Adipose tissue (tissue), 3 donors: ENCODE results near the gene NELL1. TPM values are rescaled to one million over a fixed set of nuclear protein-coding genes. Genes with fewer than 3 reads are reported as not detected.

Source experiments
- H3K27ac ChIP-seq: one replicate; pipeline ENCODE4 v1.5.1; 2013; ENCODE audit warnings: low read depth, low read length
- WGBS, 3 donors: extraction: QIAGEN DNeasy Blood & Tissue Kit; methylation state at CpG; one replicate each; pipeline ENCODE4 v1.1.7; 2013; 5-methylcytosine and 5-hydroxymethylcytosine counted together
- polyA plus RNA-seq, 3 donors: library from polyadenylated mRNA; stranded (reverse); fragments of 200-250 nt; gene quantifications; one replicate each; pipeline ENCODE4 v1.2.3, GENCODE V29; 2013
- donor health status: healthy with polysubstance abuse.
- donor health status: Bipolar disorder and iron deficiency.
- donor health status: healthy.

NELL1 gene
- polyA plus RNA-seq, 3 donors: 0.03 TPM; not detected in 1

DNA sequence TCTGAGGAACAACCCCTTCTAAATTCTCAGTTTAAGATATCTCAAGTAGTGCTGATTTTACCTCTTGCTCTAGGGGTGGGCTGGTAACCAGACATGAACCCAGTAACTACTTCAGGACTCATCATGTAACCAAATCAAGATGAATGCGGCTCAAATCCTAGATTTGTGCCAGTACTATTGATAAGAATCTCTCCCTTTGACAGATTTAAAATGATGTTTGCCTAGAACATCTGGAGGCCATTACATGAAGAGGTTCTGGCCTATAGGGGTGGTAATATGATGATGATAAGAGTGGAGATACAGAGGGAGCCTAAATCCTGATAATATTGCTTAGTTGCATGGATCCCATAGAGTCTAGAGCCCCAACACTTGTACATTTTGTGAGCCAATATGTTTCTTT is 850.9 kb downstream of the NELL1 start:
- WGBS, 3 donors: 81 to 85% (median 81%) methylated on average over 1 of the region's 1 CpG
- no peak overlapping the region for H3K27ac ChIP-seq

DNA sequence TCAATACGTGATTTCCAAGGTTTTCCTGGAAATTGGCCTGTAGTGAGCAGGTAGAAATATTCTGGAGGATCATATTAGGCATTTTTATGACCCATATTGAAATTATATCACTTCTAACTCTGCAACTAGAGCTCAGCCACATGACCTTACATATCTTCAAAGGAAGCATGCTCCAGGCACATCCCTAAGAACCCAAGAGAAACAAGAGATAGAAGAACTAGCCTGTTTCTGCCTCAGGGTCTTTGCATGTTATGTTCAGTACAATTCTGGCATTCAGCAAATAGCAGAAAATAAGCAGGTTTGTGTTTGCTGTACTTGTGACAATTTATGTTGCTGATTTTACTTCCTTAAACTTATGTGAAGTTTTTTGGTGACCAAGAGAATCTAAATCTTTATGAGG is 859.8 kb downstream of the NELL1 start:
- 33 to 68% (median 42%) methylated on average over 1 of the region's 1 CpG for WGBS, 3 donors
- H3K27ac ChIP-seq: no peak overlapping the region

DNA sequence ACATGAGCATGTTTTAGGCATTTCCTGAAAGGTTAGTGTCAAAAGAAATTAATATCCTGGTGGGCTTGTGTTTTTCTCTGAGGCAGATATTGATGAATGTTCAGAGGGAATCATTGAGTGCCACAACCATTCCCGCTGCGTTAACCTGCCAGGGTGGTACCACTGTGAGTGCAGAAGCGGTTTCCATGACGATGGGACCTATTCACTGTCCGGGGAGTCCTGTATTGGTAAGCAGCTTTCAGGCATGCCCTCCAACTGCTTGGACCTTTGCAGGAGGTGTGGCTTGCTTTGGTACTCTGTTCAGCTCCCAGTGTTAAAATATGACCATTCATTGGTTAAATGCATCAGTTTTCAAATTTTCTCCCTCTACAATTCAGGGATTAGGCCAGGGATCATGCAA is 864.9 kb downstream of the NELL1 start:
- 66 to 80% (median 77%) methylated on average over 5 of the region's 5 CpGs for WGBS, 3 donors

DNA sequence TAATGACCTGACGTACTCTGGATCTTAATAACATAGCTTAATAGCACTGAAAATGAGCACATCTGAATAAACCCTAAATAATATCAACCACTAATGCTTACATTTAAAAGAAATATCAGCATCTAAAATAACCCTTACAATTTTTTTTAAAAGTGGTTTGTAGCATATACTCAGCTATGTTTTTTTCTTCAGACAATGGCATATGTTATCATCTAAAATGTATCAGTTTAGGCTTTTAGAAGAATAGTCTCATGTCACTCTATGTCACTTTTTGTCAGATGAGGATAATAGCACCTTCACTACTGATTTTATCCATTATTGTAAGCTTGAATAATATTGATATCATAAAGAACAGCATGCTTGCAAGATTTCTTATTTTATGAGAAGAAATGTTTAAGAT is 868.6 kb downstream of the NELL1 start:
- WGBS, 3 donors: 63 to 80% (median 71%) methylated on average over 1 of the region's 1 CpG
- no peak overlapping the region for H3K27ac ChIP-seq

More for the DNA sequence above, 864.9 kb downstream of the NELL1 start:
- no peak overlapping the region for H3K27ac ChIP-seq

DNA sequence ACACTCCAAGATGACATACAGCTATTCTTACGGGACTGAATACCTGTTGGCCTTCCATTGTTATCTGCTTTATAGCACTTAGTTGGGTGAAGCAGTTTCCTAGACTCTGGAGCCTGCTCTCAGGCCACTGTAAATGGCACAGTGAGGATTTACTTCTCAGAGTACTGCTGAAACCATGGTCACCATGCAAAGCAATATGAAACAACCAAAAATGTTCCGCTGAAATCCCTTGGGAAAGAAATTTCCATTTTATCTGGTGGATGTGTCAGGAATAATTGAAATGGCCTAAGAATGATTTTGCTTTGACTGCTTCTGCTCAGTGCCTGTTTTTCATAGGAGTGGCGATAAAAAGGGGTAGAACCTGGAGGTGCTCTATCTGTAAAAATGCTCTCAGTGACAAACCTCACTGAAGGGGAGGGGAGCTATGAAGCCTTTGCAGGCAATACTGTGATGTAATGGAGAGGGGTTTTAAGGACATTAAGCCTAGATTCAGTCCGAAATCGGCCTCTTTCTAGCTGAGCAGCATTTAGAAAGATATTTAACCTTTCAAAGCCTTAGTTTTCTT is 871.9 kb downstream of the NELL1 start:
- 70 to 85% (median 83%) methylated on average over 5 of the region's 5 CpGs for WGBS, 3 donors
- no peak overlapping the region for H3K27ac ChIP-seq

DNA sequence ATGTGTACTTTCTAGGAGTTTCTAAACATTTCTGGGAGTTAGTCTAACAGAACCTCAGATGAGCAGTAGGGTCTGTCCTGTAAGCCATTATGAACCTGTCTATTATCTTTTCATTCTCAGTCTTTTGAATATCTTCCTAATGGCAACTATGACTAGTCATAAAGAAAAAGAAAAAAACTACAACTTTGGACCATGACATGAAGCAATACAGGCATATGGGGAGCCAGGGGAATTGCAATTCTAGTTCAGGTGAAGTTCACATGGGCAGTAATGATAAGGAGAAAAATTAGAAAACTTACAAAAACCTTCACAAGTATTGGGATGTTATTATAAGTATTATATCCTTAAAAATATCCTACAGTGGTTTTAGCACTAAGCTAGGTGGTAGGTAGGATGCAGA is 874.5 kb downstream of the NELL1 start:
- H3K27ac ChIP-seq: no peak overlapping the region

DNA sequence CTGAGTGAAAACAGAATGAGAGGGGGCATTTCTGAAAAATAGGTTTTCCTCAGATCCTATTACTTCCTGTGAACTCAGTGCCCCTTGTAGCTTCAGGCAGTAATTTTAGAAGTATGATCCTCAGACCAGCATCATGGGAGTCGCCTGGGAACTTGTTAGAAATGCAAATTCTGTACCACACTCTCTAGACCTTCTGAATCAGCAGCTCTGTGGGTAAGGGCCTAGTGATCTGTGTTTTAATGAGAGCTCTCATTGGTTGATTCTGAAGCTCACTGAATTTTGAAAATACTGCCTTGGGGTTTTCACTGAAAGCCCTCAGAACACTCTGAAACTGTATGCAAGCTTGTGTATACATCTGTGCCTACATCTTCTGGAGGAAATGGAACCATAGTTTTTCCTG is 876.3 kb downstream of the NELL1 start:
- WGBS, 3 donors: 51 to 71% (median 58%) methylated on average over 1 of the region's 1 CpG
- no peak overlapping the region for H3K27ac ChIP-seq

DNA sequence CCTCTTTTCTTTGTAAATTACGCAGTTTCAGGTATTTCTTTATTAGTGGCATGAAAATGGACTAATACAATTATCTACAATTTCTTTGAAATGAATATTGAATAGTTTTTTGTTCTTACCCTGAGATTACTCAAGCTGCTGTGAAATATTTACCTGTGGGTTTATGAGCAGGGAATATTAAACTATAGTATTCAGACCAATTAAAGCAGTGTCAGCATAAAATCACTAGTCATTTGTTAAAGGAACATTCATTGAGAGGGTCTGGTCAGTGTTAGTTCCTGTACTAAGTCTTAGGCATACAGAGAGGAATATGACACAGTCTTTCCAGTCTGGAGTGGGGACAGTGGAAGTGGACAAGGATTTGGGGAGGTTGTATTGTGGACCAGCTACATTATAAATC is 877.3 kb downstream of the NELL1 start:
- 42 to 56% (median 47%) methylated on average over 1 of the region's 1 CpG for WGBS, 3 donors
- no peak overlapping the region for H3K27ac ChIP-seq

DNA sequence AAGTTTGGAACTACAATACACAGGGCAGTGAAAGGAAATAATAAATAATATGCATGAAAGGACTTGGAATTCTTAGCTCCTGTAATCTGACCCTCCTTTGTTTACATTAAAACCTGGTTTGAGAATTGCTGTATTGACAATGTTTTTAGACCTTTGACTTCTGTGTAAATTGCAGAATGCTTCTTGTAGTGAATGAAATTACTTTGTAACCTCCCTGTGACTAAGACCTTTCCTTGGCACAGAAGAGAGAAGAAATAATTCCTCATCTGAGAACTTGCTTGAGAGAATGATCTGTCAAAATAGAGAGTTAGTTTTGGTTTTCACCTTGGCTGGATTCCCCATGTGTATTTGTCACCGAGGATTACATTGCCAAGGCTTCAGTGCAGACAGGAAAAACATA is 883.5 kb downstream of the NELL1 start:
- no peak overlapping the region for H3K27ac ChIP-seq
- WGBS, 3 donors: 0 to 13% (median 0%) methylated on average over 1 of the region's 1 CpG

DNA sequence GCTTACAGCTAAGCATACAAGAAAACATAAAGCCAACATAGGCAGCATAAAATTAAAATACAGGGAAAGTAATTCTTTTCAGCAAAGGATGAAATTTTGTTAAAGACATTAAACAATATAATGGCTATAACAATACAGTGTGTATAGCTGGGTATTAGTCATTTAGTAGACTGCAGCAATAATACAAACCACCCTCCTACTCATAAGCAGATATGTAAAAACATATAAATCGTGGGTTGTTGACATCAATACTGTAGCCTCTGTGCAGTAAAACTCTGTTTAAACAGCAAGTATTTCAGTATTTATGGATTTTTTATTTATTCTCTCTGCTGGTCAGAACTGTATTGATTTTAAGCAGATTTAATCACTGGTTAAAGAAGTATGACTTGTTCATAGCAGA is 884.4 kb downstream of the NELL1 start:
- 27 to 69% (median 50%) methylated on average over 1 of the region's 1 CpG for WGBS, 3 donors
- H3K27ac ChIP-seq: no peak overlapping the region

DNA sequence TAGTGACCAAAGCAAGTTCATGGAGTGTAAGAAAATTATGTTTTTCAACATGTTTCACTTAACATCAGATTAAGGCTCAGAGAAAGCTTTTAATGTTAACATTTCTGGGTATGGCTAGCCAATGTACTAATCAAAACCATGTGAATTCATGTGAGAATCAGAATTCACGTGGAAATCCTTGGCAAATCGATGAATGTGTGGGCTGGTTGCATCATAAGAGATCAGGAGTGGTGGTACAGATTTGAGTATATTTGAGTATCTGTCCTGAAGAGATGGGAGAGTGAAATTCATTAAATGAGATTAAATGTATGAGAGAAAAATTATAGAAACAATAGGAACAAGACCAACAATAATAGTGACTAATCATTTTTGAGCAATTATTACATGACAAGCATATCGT is 884.9 kb downstream of the NELL1 start:
- WGBS, 3 donors: 67 to 71% (median 71%) methylated on average over 3 of the region's 3 CpGs
- H3K27ac ChIP-seq: no peak overlapping the region

DNA sequence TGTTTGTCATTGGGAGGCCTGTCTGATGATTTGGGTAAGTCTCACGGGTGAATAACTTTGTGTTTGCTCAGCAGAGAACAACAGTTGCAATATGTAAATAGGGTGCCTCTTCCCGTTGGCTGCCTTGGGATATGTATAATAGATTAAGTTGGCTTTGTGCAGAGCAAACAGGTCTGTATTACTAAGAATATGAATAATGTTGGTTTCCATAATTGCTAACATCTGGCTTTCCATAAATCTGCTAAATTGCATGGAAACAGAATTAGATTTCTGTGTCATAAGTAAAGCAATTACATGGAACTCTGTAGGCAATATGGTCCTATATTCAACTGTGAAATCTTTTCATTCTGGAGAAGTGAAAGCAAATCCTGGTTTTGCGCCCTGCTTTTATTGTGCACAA is 887.5 kb downstream of the NELL1 start:
- 41 to 72% (median 60%) methylated on average over 3 of the region's 3 CpGs for WGBS, 3 donors
- no peak overlapping the region for H3K27ac ChIP-seq

DNA sequence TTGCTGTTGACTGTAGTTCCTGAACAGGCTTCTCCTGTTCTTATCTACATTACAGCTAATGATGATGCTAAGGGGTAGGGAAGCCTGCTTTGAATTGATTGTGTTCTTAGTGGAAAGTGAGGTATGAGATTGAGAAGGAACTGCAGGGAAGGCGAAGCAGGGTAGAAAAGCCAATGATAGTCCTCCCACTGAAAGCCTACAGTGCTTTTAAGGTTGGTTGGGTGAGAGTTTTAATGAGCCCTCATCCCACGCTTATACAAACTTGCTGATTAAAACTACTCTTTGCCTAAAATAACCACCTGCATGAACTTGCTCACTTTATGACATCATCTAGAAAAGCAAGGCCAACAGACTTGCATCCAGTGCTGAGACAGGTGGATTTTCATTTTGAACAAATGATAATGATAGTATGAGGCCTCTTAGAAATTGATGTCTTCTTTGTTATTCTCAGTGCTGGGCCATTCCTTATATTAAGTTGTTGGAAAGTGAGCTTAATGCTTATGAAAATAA is 891.1 kb downstream of the NELL1 start:
- 70 to 82% (median 78%) methylated on average over 2 of the region's 2 CpGs for WGBS, 3 donors
- no peak overlapping the region for H3K27ac ChIP-seq

DNA sequence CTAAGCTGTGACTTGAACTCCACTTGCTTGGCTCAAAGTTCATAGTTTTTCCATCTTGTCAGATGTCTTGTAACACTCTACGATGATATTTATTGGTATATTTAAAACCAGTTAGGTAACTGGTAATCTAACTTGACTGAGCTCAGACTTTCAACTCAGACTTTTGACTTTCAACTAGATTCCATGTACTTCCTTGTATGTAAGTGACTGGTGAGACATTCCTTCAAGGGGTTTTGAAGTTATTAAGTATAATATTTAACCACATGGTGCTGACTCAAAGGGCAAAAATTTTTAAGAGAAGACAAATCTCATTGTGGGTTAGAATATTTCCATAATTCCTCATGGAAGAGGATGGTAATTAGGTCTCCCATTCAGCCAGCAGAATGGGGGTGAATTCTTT is 892.2 kb downstream of the NELL1 start:
- H3K27ac ChIP-seq: no peak overlapping the region
- 72 to 86% (median 84%) methylated on average over 1 of the region's 1 CpG for WGBS, 3 donors

DNA sequence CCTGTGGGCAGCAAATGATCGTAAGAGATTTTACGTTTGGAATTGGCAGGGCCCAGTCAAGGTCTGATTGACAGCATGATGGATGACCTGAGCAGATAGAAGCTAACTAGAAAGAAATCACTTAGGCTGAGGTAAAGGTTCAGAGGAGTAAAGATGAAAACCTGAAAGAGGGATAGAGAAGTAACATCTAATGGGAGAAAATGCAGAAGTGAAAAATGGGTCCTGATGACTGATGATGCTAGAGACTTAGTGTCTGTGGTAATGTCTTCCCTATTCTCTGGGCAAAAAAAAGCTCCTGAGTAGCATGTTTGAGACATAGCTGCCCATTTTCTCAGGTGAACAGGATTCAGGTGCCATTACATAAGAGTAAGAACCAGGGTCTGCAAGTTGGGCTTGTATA is 894.7 kb downstream of the NELL1 start:
- 65 to 70% (median 66%) methylated on average over 2 of the region's 2 CpGs for WGBS, 3 donors
- H3K27ac ChIP-seq: no peak overlapping the region

DNA sequence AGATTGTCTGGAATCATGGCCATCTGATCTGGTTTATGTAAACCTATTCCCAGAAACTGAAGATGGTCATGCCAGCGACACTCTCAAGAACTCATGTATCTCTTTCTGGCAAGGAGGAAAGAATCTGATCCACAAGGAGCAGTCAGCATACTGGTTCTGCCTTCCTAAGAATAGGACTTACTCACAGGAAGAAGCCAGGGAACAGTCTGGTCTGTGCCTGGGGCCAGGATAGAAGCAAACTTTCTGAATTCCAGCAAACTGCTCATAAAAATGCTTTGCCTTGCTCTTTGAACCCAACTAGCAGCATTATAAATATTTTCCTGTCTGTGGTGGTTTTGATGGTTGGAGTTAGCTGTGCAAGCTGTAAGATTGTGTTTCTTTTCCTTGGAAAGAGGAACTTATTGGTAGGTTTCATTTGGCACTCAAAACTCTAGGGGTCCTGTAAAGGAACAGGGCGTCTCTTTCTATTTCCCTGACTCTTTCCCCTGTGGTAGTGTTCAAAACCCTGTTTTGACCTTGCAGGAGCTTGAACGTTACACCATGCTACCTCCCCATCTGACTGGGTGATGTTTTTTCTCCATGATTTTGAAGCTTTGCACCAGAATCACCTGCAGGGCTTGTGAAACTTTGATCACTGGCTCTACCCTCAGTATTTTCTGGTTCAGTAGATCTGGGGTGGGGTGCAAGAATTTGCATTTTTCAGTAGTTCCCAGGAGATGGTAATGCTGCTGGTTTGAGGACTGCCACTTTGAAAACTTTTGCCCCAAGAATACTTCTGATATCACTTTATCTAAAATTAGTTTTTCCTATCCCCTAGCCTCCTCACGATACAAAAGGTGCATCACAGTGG is 895.7 kb downstream of the NELL1 start:
- 50 to 57% (median 53%) methylated on average over 4 of the region's 4 CpGs for WGBS, 3 donors

DNA sequence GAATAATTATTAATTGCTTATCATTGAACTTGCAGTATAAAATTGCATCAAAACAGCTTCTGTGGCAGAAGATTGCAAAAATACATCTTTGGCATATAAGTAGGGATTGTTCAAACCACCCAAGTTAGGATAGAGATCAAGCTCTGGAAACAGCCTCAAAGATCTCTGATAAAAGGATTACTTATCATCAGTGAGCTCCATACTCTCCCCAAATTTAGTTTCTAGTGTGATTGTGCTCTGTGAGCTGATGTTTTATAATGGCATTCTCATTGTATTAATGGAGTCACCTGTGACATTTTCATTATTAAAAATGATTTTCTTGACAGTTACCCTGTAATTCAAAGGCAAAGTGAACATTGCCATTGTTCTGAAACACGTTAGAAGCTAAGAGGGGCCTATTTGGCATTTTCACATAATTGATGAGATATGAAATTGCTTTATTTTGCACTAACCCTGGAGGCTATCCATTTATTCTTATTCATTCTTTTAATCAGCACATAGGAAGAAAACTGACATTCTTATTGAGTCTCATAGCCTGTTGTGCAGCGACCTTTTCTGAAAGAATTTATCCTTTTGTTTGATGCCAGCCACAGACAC is 897.2 kb downstream of the NELL1 start:
- H3K27ac ChIP-seq: no peak overlapping the region
- 30 to 59% (median 41%) methylated on average over 2 of the region's 2 CpGs for WGBS, 3 donors

More for the DNA sequence above, 895.7 kb downstream of the NELL1 start:
- no peak overlapping the region for H3K27ac ChIP-seq

DNA sequence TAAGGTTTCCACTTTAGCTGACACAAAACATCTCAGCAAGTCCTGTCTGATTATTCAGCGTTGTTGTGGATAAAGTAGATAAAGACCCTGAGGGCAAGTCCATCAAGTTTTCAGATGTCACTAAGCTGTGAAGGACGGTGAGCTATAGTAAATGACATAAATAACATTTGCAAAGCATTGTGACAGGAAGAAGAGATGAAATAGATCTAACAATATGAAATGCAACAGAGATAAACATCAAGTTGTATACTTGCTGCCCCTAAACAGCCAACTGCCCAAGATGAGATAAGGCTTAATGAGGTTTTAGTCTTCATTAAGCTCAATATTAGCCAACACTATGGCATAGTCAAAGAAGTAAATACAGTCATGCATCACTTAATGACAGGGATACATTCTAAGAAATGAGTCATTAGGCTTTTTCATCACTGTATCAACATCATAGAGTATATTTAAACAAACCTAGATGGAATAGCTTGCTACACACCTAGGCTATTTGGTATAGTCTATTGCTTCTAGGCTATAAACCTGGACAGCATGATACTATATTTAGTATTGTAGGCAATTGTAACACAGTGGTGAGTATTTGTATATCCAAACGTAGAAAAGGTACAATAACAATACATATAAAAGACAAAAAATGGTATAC is 898.4 kb downstream of the NELL1 start:
- WGBS, 3 donors: 58 to 74% (median 68%) methylated on average over 3 of the region's 3 CpGs
- H3K27ac ChIP-seq: no peak overlapping the region

DNA sequence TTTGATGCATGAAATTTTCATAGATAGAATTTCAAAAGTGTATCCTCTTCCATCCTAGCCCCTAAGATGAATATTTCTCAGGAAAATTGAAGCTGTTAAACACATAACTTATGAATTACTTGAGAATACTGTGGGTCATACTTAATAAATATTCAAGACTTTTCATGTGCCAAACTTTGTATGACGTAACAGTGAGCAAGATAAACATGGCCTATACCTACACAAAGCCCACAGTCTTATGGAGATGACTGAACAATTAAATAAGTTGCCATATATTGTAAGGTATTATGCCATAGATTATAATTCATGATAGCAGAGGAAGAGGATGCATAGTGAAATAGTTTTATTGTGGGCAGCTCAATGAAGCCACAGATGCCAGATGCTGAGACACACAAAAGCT is 902.8 kb downstream of the NELL1 start:
- WGBS, 3 donors: 55 to 78% (median 72%) methylated on average over 1 of the region's 1 CpG
- no peak overlapping the region for H3K27ac ChIP-seq
